NOMO-1 treated with dmso at 0.1 percent for 144 hours (cell line): Measurements from ENCODE around the gene CEP89.
"Not testable (repeated sequence)": the region's sequence is repeated elsewhere in the genome, so short reads cannot be mapped to it uniquely, and the experiment has no call there.

Experiments
- DNase-seq: peaks from one replicate; lab custom pipeline; 2025; ENCODE audit not compliant: unreplicated experiment; lab: John Stamatoyannopoulos, UW

Gene CEP89

DNA sequence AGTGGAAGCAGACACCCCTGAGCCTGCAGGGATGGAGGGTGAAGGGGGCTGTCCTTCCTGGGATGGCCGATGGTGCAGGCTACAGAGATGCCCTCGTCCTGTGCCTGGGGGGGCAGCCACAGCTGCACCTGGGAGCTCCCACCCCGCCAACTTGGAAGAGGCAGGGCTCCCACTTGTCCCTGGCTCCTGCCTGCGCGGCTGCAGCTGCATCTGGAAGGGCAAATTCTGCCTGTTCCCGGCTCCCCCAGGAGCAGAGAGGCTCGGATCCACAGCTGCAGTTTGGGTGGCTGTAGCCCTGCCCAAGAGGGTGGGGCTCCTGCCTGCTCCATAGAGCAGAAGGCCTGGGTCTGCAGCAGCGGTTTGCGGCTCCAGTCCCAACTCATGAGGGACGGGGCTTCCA, 2.2 kb downstream of the CEP89 start:
- DNase-seq = no peak

GRCh38 chr19:32966750-32967149, 5.0 kb downstream of the CEP89 start:
- DNase-seq = no peak

DNA sequence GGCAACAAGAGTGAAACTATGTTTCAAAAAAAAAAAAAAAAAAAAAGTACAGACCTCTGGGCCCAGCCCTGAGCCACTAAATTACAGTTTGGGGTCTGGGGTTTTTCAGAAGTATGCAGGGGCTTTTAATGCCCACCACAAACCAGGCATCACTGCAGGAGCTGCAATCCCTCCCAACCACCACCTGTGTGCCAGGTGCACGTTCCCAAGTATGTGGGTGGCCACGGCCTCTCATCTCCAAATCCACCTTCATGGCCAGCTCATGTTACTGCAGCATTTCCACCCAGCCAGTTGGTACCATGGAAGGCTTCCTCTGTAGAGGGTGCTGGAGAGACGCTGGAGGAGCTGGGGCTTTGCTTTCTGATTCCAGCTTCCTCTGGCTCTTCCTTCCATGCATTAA, 26.5 kb downstream of the CEP89 start:
- DNase-seq = no peak

- DNase-seq = not testable (repeated sequence)
Observed at GRCh38 chr19:32941273-32941672, 30.5 kb downstream of the CEP89 start.

- no peak for DNase-seq
Observed at GRCh38 chr19:32936065-32936464, 35.7 kb downstream of the CEP89 start.

DNA sequence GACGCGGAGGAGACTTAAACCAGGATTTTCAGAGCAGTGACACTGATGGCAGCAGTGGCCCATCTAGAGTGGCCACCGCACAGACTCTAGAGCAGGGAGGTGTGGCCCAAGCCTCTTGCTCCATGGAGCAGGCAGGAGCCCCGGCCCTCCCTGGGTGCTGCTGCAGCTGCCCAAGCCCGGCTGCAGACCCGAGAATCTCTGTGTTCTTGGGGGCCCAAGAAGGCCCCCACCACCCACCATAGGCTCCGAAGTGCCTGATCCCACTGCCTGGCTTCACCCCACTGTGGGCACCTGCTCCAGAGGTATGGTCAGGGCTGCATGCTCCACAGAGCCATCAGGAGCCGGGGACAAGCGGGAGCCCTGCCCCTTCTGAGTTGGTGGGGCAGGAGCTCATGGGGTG, 36.1 kb downstream of the CEP89 start:
- no peak for DNase-seq

GRCh38 chr19:32933571-32933970, 38.2 kb downstream of the CEP89 start:
- no peak for DNase-seq

- no peak for DNase-seq
Observed at GRCh38 chr19:32930567-32930966, 41.2 kb downstream of the CEP89 start.

DNA sequence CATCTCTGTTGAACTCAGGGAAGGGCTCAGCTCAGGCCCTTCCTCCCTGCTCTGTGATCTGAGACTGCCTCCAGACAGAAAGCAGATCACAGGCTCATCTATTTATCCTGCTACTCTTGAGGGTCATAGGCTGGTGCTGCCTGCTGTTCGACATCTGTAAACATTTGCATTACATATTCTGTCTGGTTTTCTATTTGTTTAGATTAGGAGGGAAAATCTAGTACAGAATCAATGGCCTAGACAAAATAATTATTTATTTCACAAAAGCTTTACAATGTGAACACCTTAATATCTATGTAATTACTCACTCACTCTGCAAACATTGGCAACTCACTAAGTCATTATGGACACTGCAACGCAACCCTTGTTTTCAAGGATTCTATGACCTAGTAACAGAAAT, 43.0 kb downstream of the CEP89 start:
- no peak for DNase-seq

- no peak for DNase-seq
Observed at GRCh38 chr19:32924200-32924599, 47.6 kb downstream of the CEP89 start.

- DNase-seq = no peak
Observed at GRCh38 chr19:32921624-32922023, 50.1 kb downstream of the CEP89 start.

- DNase-seq = no peak
Observed at GRCh38 chr19:32919365-32919764, 52.4 kb downstream of the CEP89 start.

DNA sequence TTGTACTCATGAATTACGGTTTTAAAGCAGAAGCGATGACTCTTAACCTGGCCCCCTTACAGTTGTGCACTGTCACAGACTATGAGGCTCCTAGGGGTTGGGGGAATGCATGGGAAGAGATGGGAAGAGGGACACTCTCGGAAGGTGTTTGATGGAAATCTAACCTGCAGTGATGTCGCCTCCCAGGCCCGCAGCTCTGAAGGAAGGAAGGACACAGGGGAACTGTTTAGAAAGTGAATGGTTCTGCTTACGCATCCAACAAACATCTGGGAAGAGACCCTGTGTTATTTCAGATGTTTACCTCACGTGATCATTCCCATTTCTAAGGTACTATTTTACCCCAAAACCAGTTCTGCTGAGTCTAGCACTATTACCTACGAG, 54.2 kb downstream of the CEP89 start:
- DNase-seq = no peak

DNA sequence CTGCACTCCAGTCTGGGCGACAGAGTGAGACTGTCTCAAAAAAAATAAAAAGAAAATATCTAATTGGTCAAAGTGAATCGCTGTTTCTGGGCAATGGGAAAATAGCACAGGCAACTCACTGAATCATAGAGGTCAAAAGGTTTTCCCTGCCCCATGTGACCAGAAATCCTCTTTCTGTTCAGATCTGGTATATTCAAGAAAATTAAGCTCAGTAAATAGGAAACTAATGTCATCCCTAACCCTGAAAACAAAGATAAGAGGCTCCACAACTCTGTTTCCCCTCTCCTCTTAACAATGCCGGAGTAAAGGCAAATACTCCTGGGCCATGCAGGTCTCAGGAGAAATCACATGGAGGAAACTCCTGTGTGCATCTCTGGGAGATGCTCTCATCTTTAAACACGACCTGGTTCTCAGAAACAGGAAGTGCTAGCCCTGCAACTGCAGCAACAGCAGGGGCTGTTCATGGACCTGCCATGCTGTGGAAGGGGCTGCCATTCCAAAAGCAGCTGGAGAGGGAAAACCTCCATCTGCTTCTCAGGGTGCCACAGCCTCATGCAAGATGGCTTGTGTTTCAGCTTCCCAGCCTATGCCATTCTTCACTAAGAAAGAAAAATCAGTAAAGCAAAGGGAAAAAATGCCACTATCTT, 54.7 kb downstream of the CEP89 start:
- no peak for DNase-seq

DNA sequence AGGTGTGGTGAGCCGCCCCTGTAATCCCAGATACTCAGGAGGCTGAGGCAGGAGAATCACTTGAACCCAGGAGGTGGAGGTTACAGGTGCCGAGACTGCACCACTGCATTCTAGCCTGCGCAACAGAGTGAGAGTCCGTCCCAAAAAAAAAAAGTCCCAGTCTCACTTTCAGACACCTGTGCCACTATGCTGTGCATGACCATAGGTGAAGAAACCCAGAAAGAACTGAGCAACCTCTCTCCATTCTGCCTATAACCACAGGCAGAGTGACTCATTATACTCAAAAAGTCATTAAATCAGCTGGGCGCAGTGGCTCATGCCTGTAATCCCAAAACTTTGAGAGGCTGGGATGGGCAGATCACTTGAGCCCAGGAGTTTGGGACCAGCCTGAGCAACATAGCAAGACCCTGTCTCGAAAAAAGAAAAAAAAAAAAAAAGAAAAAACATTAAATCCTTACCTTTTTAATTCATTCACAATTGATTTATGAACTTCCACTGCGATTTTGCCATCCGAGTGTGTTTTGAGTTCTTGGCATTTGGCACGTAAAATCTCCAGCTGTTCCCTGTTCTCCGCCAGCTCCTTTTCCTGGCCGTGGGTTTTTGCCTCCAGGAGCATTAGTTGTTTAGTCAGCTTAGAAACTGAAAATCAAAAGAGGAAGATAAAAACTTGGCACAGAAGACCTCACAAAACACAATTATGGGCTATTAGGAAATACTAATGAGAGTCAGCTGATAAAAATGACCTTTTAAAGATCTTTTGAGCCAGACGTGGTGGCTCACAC, 56.7 kb downstream of the CEP89 start:
- no peak for DNase-seq

- DNase-seq = no peak
Observed at GRCh38 chr19:32911467-32911866, 60.3 kb downstream of the CEP89 start.

GRCh38 chr19:32910874-32911273, 60.9 kb downstream of the CEP89 start:
- DNase-seq = no peak

DNA sequence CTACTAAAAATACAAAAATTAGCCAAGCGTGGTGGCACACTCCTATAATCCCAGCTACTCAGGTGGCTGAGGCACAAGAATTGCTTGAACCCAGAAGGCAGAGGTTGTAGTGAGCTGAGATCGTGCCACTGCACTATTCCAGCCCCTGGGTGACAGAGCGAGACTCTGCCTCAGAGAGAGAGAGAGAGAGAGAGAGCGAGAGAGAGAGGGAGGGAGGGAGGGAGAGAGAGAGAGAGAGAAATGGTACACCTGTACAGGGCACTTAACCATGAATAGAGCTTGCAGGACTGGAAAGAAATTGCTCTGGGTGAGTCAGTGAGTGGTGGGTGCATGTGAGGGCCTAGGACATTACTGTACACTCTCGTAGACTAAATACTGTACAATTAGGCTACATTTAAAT, 61.7 kb downstream of the CEP89 start:
- no peak for DNase-seq

DNA sequence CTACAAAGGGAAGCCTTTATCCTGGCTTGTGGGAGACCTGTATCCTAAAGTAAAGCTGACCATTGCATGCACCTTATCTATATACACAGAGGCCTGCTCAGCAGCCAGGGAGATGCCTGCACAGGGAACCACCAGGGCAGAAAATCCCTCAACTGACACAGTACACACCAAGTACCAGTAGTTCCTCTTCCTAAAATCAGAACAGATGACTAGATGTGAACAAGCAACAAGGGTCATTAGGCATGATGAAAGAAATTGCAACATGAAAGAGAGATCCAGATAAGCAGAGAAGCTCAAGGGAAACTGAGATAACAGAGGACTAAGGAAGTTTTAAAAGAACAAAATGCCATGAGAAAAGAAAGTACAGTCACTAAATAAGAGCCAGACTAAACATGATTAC, 62.5 kb downstream of the CEP89 start:
- DNase-seq = no peak

GRCh38 chr19:32908641-32909190, 63.0 kb downstream of the CEP89 start:
- DNase-seq = no peak

DNA sequence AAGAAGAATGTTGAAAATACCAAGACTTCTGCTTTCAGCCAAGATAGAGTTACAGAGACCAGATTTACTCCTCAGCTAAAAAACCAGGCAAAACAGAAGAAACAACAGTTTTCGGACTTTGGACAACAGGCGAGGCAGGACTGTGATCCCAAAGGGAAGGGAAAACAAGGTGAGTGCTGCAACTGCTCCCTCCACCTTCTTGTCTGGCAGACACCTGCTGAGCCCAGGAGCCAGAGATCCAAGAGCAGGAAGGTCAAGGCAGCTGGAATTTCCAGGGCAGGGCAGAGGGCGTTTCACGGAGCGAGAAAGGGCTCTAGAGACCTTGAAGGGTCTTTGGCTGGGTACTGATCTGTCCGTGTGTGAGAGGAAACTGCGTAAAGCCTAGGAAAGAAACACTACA, 69.3 kb downstream of the CEP89 start:
- DNase-seq = no peak

GRCh38 chr19:32901504-32902161, 70.1 kb downstream of the CEP89 start:
- no peak for DNase-seq
